SJSA1 (cell line): ENCODE measurements around the gene CD27. TPM values are rescaled to one million over a fixed set of nuclear protein-coding genes. Genes with fewer than 3 reads are reported as not detected.
A peak's percentile ranks its signal among the peaks of the same experiment; 100 is the strongest.

Experiments used
- DNase-seq, 2 experiments: peaks; one replicate each; pipeline ENCODE4 v3.0.0-alpha.2; 2015 to 2020; ENCODE audit warnings: low spot score in 2 of 2, low read depth in 1 of 2
- H3K27ac ChIP-seq: fragments of 250-450 bp; sonication (Bioruptor Pico); 2 replicates; pipeline ENCODE4 v1.5.1; 2020; ENCODE audit warnings: mild to moderate bottlenecking, moderate library complexity
- H3K27me3 ChIP-seq: fragments of 250-450 bp; sonication (Bioruptor Pico); replicated peaks from 2 replicates; pipeline ENCODE4 v1.5.1; 2020; ENCODE audit warnings: mild to moderate bottlenecking, moderate library complexity
- H3K36me3 ChIP-seq: fragments of 250-450 bp; sonication (Bioruptor Pico); 2 replicates; pipeline ENCODE4 v1.5.1; 2020; ENCODE audit warnings: mild to moderate bottlenecking
- H3K4me1 ChIP-seq: fragments of 250-450 bp; sonication (Bioruptor Pico); replicated peaks from 2 replicates; pipeline ENCODE4 v1.6.1; 2021; ENCODE audit warnings: mild to moderate bottlenecking
- H3K4me3 ChIP-seq: fragments of 250-450 bp; sonication (Bioruptor Pico); 2 replicates; pipeline ENCODE4 v1.5.1; 2020; ENCODE audit warnings: mild to moderate bottlenecking
- H3K9me3 ChIP-seq: fragments of 250-450 bp; sonication (Bioruptor Pico); replicated peaks from 2 replicates; pipeline ENCODE4 v1.5.1; 2020; ENCODE audit warnings: mild to moderate bottlenecking
- total RNA-seq: library from RNA; depleted of rRNA; stranded (reverse); fragments of >200 nt; shearing (Covaris generic); gene quantifications from 2 replicates; pipeline ENCODE4 v1.2.3, GENCODE V29; 2014; rRNA removed

Gene CD27
- total RNA-seq: not detected in 2 replicates

GRCh38 chr12:6444704-6445688 is at the start of gene CD27:
CD27 (plus strand) TSS chr12:6444955; CDS start chr12:6445096, 141 bp downstream.
- Histone ChIP-seq H3K36me3 (no peaks in the 10 kb centered on the region; the same call in 1 of the 2 replicates), H3K27me3 (no peaks in the 10 kb centered on the region), H3K27ac (no peak within 1 kb of the TSS), H3K4me1 (peaks cover under 1% of the 10 kb centered on the region; the same call in 1 of the 2 replicates), H3K4me3 (no peak within 1 kb of the TSS), H3K9me3 (no peaks in the 10 kb centered on the region)
- no peak for DNase-seq

GRCh38 chr12:6396031-6396430 is 48.7 kb upstream of the CD27 start:
- no peak overlapping the region for H3K27ac ChIP-seq
- no peaks in the 10 kb centered on the region for H3K27me3 ChIP-seq
- H3K4me3 ChIP-seq: no peak overlapping the region
- H3K36me3 ChIP-seq: peaks cover 23% of the 10 kb centered on the region
- H3K4me1 ChIP-seq: no peaks in the 10 kb centered on the region
- no peak for DNase-seq
- no peaks in the 10 kb centered on the region for H3K9me3 ChIP-seq

- H3K4me1 ChIP-seq: no peaks in the 10 kb centered on the region
- H3K36me3 ChIP-seq: no peaks in the 10 kb centered on the region
- DNase-seq: no peak
- no peaks in the 10 kb centered on the region for H3K9me3 ChIP-seq
- no peak overlapping the region for H3K4me3 ChIP-seq
- no peak overlapping the region for H3K27ac ChIP-seq
- H3K27me3 ChIP-seq: no peaks in the 10 kb centered on the region
Observed at GRCh38 chr12:6399884-6400644, 44.7 kb upstream of the CD27 start.

GRCh38 chr12:6404390-6404789 is 40.4 kb upstream of the CD27 start:
- no peaks in the 10 kb centered on the region for H3K27me3 ChIP-seq
- H3K36me3 ChIP-seq: no peaks in the 10 kb centered on the region
- no peak overlapping the region for H3K27ac ChIP-seq
- H3K4me1 ChIP-seq: peaks cover 4% of the 10 kb centered on the region; the same call in 1 of the 2 replicates
- H3K9me3 ChIP-seq: no peaks in the 10 kb centered on the region; the same call in 1 of the 2 replicates
- no peak overlapping the region for H3K4me3 ChIP-seq
- no peak for DNase-seq

- H3K4me1 ChIP-seq: peaks cover 5% of the 10 kb centered on the region; the same call in 1 of the 2 replicates
- H3K27me3 ChIP-seq: no peaks in the 10 kb centered on the region
- H3K27ac ChIP-seq: no peak overlapping the region
- no peak for DNase-seq
- H3K9me3 ChIP-seq: no peaks in the 10 kb centered on the region; the same call in 1 of the 2 replicates
- no peak overlapping the region for H3K4me3 ChIP-seq
- no peaks in the 10 kb centered on the region for H3K36me3 ChIP-seq
Observed at GRCh38 chr12:6405963-6406362, 38.8 kb upstream of the CD27 start.

- Histone ChIP-seq H3K4me3 (no peak overlapping the region), H3K27me3 (no peaks in the 10 kb centered on the region), H3K36me3 (no peaks in the 10 kb centered on the region), H3K4me1 (peaks cover 5% of the 10 kb centered on the region; the same call in 1 of the 2 replicates), H3K27ac (no peak overlapping the region), H3K9me3 (no peaks in the 10 kb centered on the region; the same call in 1 of the 2 replicates)
- DNase-seq: no peak
Observed at GRCh38 chr12:6407236-6407954, 37.4 kb upstream of the CD27 start.

GRCh38 chr12:6416596-6416995 is 28.2 kb upstream of the CD27 start:
- H3K27ac ChIP-seq: no peak overlapping the region

GRCh38 chr12:6418796-6419195 is 26.0 kb upstream of the CD27 start:
- Histone ChIP-seq H3K27me3 (no peaks in the 10 kb centered on the region), H3K36me3 (no peaks in the 10 kb centered on the region), H3K4me1 (0 out of 2 replicates have a peak, but pooled peaks cover 5% of the 10 kb centered on the region), H3K4me3 (no peak overlapping the region), H3K9me3 (no peaks in the 10 kb centered on the region), H3K27ac (no peak overlapping the region)
- DNase-seq: no peak

More at GRCh38 chr12:6416596-6416995, 28.2 kb upstream of the CD27 start:
- Histone ChIP-seq H3K4me3 (no peak overlapping the region), H3K9me3 (no peaks in the 10 kb centered on the region), H3K4me1 (0 out of 2 replicates have a peak, but pooled peaks cover 5% of the 10 kb centered on the region), H3K27me3 (no peaks in the 10 kb centered on the region), H3K36me3 (no peaks in the 10 kb centered on the region)
- DNase-seq: no peak

GRCh38 chr12:6420364-6420763 is 24.4 kb upstream of the CD27 start:
- no peaks in the 10 kb centered on the region for H3K27me3 ChIP-seq
- no peak overlapping the region for H3K27ac ChIP-seq
- no peaks in the 10 kb centered on the region for H3K9me3 ChIP-seq
- H3K4me3 ChIP-seq: no peak overlapping the region
- no peaks in the 10 kb centered on the region for H3K36me3 ChIP-seq
- DNase-seq: no peak
- 0 out of 2 replicates have a peak, but pooled peaks cover 5% of the 10 kb centered on the region for H3K4me1 ChIP-seq

GRCh38 chr12:6423267-6424007 is 21.3 kb upstream of the CD27 start:
- Histone ChIP-seq H3K9me3 (no peaks in the 10 kb centered on the region), H3K27me3 (no peaks in the 10 kb centered on the region), H3K27ac (no peak overlapping the region), H3K4me1 (0 out of 2 replicates have a peak, but pooled peaks cover 5% of the 10 kb centered on the region), H3K4me3 (no peak overlapping the region), H3K36me3 (no peaks in the 10 kb centered on the region)
- peak; percentile 74 to 83 for DNase-seq

- H3K27ac ChIP-seq: no peak overlapping the region
- DNase-seq: no peak
- no peaks in the 10 kb centered on the region for H3K9me3 ChIP-seq
- 0 out of 2 replicates have a peak, but pooled peaks cover 5% of the 10 kb centered on the region for H3K4me1 ChIP-seq
- no peaks in the 10 kb centered on the region for H3K36me3 ChIP-seq
- no peak overlapping the region for H3K4me3 ChIP-seq
- no peaks in the 10 kb centered on the region for H3K27me3 ChIP-seq
Observed at GRCh38 chr12:6424008-6424347, 20.8 kb upstream of the CD27 start.

- H3K27ac ChIP-seq: no peak overlapping the region
- H3K4me1 ChIP-seq: peaks cover 8% of the 10 kb centered on the region
- no peaks in the 10 kb centered on the region for H3K36me3 ChIP-seq
- H3K27me3 ChIP-seq: no peaks in the 10 kb centered on the region
- no peak for DNase-seq
- no peak overlapping the region for H3K4me3 ChIP-seq
- H3K9me3 ChIP-seq: no peaks in the 10 kb centered on the region
Observed at GRCh38 chr12:6424866-6425265, 19.9 kb upstream of the CD27 start.
